Esophagus squamous epithelium (tissue), 4 donors: ENCODE measurements around the gene MEIOSIN.

ENCODE experiments used
- CTCF ChIP-seq, 6 experiments: fragments of 450-650 bp in 4 of 6; fragments of 200-600 bp in 2 of 6; sonication (generic) in 2 of 6; IDR thresholded peaks; one replicate each; pipeline ENCODE4 v1.5.1; 2016 to 2019; ENCODE audit warnings: antibody characterized with exemption in 6 of 6, mild to moderate bottlenecking in 4 of 6, moderate library complexity in 4 of 6
- POLR2A ChIP-seq, 4 donors: fragments of 450-650 bp; IDR thresholded peaks; one replicate each; pipeline ENCODE4 v1.6.1; 2017; ENCODE audit warnings: antibody characterized with exemption in 4 of 4, mild to moderate bottlenecking in 4 of 4, moderate library complexity in 3 of 4

- TF ChIP-seq CTCF (IDR thresholded peaks at IDR 0.05) (peak; percentile 93 to 98 (median 97)), POLR2A (IDR thresholded peaks at IDR 0.05) (peak in 2 of 4 donors; percentile 41 to 46)
Measured at GRCh38 chr19:45770192-45771101, 37.2 kb downstream of the MEIOSIN start.
